B cell (primary cell): ENCODE data around the gene TTC6.

Source experiments
- EZH2 ChIP-seq: IDR thresholded peaks from 2 replicates; pipeline ENCODE4 v1.6.1; 2012; ENCODE audit warnings: borderline replicate concordance, low read depth, mild to moderate bottlenecking, moderate library complexity, low read length; ENCODE audit not compliant: insufficient read depth, poor library complexity, severe bottlenecking
- TF ChIP-seq, protein P1 (sequence below): fragments of 200-600 bp; IDR thresholded peaks from one replicate; pipeline ENCODE4 v1.8.0; 2022; ENCODE audit warnings: antibody characterized with exemption, mild to moderate bottlenecking

DNA sequence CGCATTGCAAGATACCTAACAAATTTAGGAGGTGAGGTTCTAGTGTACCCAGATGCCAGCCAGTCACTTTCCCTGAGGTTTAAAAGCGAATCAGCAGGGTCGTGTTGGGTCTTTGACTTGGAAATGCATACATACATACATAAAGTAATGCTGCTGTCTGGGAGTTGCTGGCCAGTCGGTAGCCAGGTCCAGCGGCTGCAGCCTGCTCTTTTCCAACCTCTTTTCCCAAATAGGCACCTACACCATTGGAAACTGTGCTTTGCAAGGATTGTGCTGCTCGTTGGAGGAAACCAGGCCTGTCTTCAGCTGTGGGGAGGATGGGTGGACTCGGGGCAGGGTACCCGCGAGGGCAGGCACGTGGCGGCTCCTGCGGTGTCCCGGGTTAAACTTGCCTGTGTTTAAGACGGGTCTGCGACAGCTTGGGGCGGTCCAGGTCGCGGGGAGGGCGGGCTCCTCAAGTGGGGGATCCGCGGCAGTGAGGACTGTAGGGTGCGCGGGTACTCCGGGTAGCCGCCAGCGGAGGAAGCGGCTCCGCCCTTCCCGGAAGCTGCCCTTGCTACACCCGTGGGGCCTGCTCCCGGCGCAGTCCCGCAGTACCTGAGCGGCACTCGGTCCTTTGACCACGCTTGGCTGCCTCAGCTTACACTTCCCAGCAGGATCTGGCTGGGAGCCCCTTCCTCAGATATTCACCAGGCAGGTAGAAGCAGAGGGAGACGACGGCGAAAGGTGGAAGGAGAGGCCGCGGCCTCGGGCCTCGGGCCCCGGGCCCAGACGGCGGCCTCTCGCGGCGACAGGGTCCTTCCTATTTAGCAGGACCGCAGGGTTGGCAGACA is 2.7 kb downstream of the TTC6 start:
- TF ChIP-seq, protein P1, sequence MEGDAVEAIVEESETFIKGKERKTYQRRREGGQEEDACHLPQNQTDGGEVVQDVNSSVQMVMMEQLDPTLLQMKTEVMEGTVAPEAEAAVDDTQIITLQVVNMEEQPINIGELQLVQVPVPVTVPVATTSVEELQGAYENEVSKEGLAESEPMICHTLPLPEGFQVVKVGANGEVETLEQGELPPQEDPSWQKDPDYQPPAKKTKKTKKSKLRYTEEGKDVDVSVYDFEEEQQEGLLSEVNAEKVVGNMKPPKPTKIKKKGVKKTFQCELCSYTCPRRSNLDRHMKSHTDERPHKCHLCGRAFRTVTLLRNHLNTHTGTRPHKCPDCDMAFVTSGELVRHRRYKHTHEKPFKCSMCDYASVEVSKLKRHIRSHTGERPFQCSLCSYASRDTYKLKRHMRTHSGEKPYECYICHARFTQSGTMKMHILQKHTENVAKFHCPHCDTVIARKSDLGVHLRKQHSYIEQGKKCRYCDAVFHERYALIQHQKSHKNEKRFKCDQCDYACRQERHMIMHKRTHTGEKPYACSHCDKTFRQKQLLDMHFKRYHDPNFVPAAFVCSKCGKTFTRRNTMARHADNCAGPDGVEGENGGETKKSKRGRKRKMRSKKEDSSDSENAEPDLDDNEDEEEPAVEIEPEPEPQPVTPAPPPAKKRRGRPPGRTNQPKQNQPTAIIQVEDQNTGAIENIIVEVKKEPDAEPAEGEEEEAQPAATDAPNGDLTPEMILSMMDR: no peak
- no peak for TF ChIP-seq EZH2
